ENCODE measurements around the gene CST9L. TPM values are rescaled to one million over a fixed set of nuclear protein-coding genes. Genes with fewer than 3 reads are reported as not detected.

Gene CST9L
- total RNA-seq, 1 donor from 2014 or later = not detected

DNA sequence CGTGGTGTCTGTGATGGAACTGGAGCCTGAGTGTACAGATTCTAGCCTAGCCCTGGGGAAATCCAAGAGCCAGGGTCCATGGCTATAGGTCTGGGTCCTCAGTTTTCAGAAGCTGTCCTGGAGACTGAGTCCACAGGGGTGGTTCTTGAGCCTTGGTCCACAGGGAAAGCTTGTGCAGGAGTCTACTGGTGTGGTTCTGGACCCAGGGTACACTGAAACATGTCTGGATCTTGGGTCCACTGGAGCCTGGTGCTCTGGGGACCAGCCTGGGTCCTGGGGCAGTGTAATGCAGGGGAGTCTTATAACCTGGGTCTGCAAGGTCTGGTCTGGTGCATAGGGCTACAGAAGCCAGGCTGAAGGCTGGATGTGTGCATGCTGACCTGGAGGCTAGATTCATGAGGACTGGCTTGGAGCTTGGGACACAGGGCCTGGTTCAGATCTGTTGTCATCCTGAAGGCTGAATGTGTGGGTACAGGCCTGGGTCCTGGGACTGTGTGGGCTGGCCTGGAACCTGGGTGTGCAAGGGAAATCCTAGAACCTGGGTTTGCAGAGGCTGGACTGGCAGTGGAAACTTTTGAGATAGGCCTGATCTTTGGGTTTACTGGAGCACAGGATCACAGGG is 5.5 kb downstream of the CST9L start:
- Mint-ChIP-seq H3K4me3 (ENCODE audit: unreplicated experiment) (no peak overlapping the region), H3K9me3 (ENCODE audit: unreplicated experiment) (peaks cover 11% of the 10 kb centered on the region), H3K36me3 (ENCODE audit: unreplicated experiment) (peaks cover 9% of the 10 kb centered on the region), H3K4me1 (ENCODE audit: low read depth, unreplicated experiment) (no peaks in the 10 kb centered on the region), H3K27ac (ENCODE audit: unreplicated experiment) (no peak overlapping the region), H3K27me3 (ENCODE audit: unreplicated experiment) (peaks cover 4% of the 10 kb centered on the region)
- TF ChIP-seq, protein P1, sequence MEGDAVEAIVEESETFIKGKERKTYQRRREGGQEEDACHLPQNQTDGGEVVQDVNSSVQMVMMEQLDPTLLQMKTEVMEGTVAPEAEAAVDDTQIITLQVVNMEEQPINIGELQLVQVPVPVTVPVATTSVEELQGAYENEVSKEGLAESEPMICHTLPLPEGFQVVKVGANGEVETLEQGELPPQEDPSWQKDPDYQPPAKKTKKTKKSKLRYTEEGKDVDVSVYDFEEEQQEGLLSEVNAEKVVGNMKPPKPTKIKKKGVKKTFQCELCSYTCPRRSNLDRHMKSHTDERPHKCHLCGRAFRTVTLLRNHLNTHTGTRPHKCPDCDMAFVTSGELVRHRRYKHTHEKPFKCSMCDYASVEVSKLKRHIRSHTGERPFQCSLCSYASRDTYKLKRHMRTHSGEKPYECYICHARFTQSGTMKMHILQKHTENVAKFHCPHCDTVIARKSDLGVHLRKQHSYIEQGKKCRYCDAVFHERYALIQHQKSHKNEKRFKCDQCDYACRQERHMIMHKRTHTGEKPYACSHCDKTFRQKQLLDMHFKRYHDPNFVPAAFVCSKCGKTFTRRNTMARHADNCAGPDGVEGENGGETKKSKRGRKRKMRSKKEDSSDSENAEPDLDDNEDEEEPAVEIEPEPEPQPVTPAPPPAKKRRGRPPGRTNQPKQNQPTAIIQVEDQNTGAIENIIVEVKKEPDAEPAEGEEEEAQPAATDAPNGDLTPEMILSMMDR (IDR thresholded peaks at IDR 0.05; ENCODE audit: partially characterized antibody, unreplicated experiment) = no peak
- DNase-seq = no peak

DNA sequence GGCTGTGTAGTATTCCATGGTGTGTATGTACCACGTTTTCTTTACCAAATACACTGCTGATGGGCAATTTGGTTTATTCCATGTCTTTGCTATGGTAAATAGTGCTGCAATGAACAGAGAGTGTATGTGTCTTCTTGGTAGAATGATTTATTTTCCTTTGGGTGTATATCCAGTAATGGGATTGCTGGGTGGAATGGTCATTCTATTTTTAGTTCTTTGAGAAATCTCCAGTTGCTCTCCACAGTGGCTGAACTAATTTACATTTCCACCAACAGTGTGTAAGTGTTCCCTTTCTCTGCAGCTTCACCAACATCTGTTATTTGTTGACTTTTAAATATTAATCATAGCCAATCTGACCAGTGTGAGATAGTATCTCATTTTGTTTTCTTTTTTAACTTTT is 13.9 kb downstream of the CST9L start:
- H3K27ac Mint-ChIP-seq (ENCODE audit: unreplicated experiment) = no peak overlapping the region
- H3K4me3 Mint-ChIP-seq (ENCODE audit: unreplicated experiment) = no peak overlapping the region
- no peaks in the 10 kb centered on the region for H3K36me3 Mint-ChIP-seq (ENCODE audit: unreplicated experiment)
- peaks cover 5% of the 10 kb centered on the region for H3K9me3 Mint-ChIP-seq (ENCODE audit: unreplicated experiment)
- TF ChIP-seq, protein P1 (IDR thresholded peaks at IDR 0.05; ENCODE audit: partially characterized antibody, unreplicated experiment) = no peak
- no peak for DNase-seq
- no peaks in the 10 kb centered on the region for H3K4me1 Mint-ChIP-seq (ENCODE audit: low read depth, unreplicated experiment)
- H3K27me3 Mint-ChIP-seq (ENCODE audit: unreplicated experiment) = peaks cover 3% of the 10 kb centered on the region

DNA sequence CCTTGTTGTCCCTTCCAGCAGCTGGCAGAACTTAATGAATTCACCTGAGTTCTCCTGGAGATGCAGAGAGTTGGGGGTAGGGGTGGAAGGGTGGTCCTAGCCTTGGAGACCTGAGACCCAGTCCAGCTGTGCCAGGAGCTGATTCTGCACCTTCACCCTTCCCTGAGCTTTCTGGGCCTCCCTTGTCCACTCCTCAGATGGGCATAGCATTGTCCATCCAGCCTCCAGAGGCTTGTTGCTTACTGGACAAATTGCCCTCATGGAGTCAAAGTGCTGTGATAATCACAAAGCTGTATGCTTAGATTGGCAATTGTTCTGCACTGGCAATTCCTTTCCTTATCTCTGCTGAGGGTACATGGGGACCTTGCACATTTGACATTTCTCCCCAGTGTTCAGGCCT is 16.5 kb downstream of the CST9L start:
- TF ChIP-seq, protein P1 (IDR thresholded peaks at IDR 0.05; ENCODE audit: partially characterized antibody, unreplicated experiment) = no peak
- Mint-ChIP-seq H3K27me3 (ENCODE audit: unreplicated experiment) (peaks cover 3% of the 10 kb centered on the region), H3K9me3 (ENCODE audit: unreplicated experiment) (peaks cover 5% of the 10 kb centered on the region), H3K4me3 (ENCODE audit: unreplicated experiment) (no peak overlapping the region), H3K27ac (ENCODE audit: unreplicated experiment) (no peak overlapping the region), H3K36me3 (ENCODE audit: unreplicated experiment) (no peaks in the 10 kb centered on the region), H3K4me1 (ENCODE audit: low read depth, unreplicated experiment) (no peaks in the 10 kb centered on the region)
- no peak for DNase-seq

DNA sequence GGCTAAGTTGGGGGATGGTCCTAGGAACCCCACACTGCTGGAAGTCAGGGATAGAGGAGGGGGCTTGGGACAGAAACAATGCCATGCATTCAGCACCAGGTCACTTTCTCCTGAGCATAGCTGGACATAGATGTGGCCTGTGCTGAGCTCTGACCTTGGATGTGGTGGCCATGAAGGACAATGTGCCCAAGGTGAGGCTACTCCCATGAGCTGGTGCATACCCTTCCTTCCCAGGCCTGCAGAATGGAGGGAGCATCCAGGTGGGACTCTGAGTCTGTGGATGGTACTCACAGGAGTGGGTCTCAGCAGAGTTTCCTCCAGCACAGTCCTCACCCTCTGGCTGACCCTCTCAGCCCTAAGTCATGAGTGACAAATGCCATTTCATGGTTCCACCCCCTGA is 16.9 kb downstream of the CST9L start:
- Mint-ChIP-seq H3K27ac (ENCODE audit: unreplicated experiment) (no peak overlapping the region), H3K9me3 (ENCODE audit: unreplicated experiment) (peaks cover 5% of the 10 kb centered on the region), H3K36me3 (ENCODE audit: unreplicated experiment) (no peaks in the 10 kb centered on the region), H3K4me1 (ENCODE audit: low read depth, unreplicated experiment) (no peaks in the 10 kb centered on the region), H3K27me3 (ENCODE audit: unreplicated experiment) (peaks cover 3% of the 10 kb centered on the region), H3K4me3 (ENCODE audit: unreplicated experiment) (no peak overlapping the region)
- TF ChIP-seq, protein P1 (IDR thresholded peaks at IDR 0.05; ENCODE audit: partially characterized antibody, unreplicated experiment) = no peak
- DNase-seq = no peak

DNA sequence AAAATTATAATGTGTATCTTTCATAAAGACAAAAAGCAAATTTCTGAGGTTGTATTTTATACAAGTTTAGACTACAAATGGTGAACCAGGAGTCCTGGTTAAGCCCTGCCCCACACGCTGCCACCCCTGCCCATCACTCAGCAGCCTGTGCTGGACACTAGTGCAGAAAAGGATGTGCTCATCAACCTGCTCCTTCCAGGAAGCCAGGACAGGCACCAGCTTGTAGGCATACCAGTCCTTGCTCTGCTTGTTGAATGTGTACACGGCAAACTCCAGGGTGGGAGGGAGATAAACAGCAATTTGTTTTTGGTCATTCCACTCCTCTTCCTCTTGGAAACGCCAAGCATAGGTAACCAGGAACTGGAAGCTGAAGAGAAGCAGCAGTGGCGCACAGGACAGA is 18.1 kb downstream of the CST9L start:
- H3K4me3 Mint-ChIP-seq (ENCODE audit: unreplicated experiment) = no peak overlapping the region
- peaks cover 3% of the 10 kb centered on the region for H3K27me3 Mint-ChIP-seq (ENCODE audit: unreplicated experiment)
- TF ChIP-seq, protein P1 (IDR thresholded peaks at IDR 0.05; ENCODE audit: partially characterized antibody, unreplicated experiment) = no peak
- H3K9me3 Mint-ChIP-seq (ENCODE audit: unreplicated experiment) = peaks cover 5% of the 10 kb centered on the region
- H3K36me3 Mint-ChIP-seq (ENCODE audit: unreplicated experiment) = no peaks in the 10 kb centered on the region
- no peak for DNase-seq
- H3K27ac Mint-ChIP-seq (ENCODE audit: unreplicated experiment) = no peak overlapping the region
- H3K4me1 Mint-ChIP-seq (ENCODE audit: low read depth, unreplicated experiment) = no peaks in the 10 kb centered on the region
